ENCODE results near the gene C6orf132.

Gene C6orf132

DNA sequence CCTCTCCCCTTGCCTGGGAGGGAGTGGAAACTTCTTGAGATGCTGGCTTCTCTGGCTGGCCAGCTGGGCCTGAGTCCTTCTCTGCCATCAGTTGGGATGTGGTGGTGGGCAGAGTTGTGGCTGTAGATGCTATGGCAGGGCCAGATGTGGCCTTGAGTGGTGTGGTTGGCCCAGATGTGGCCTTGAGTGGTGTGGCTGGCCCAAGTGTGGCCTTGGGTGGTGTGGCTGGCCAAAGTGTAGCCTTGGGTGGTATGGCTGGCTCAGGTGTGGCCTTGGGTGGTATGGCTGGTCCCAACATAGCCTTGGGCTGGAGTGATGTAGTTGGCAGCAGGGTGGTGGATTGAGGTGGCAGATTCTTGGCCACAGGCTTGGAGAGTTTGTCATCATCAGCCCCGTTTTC is 36.7 kb downstream of the C6orf132 start:
- in situ Hi-C loops (cut with MboI; ENCODE audit: low sequenced_read_pairs): no loop called here

- in situ Hi-C loops (cut with MboI; ENCODE audit: low sequenced_read_pairs): no loop called here
Measured at GRCh38 chr6:42105156-42105648, 37.2 kb downstream of the C6orf132 start.

- in situ Hi-C loops (cut with MboI; ENCODE audit: low sequenced_read_pairs): no loop called here
Measured at GRCh38 chr6:42104804-42105125, 37.7 kb downstream of the C6orf132 start.

DNA sequence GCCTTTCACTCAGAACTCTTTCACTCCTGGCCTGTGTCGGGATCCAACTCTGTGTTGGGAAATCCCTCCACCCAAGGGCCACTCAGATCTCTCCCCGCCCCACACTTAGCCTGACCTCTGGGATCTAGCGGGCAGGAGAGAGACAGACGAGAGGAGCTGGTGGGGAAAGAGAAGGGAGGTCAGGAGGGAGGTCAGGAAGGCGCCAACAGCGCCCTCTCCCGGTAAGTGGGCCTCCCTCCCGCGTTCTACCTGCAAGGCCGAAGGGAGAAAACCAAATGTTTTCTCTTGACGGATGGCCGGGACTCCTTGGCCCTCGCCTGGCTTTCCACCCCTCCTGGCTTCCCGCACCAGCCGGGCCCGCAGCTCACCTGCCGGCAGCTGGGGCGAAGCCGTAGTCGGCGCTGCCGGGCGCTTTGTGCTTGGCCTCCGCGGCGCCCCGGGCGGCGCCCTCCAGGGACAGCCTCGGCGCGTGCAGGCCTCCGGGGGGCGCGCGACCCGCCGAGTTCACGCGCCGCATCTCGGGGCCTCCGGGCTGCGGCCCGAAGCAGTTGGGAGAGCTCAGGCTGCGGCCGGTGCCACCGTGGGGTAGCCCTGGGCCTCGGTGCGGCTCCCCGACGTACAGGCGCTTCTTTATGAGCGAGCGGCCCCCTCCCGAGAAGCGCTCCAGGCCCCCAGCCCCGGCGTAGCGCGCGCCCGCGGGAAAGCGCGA is 38.2 kb downstream of the C6orf132 start:
- in situ Hi-C loops (cut with MboI; ENCODE audit: low sequenced_read_pairs): no loop called here

- in situ Hi-C loops (cut with MboI; ENCODE audit: low sequenced_read_pairs): no loop called here
Measured at GRCh38 chr6:42103753-42104094, 38.7 kb downstream of the C6orf132 start.

- in situ Hi-C loops (cut with MboI; ENCODE audit: low sequenced_read_pairs): no loop called here
Measured at GRCh38 chr6:42103216-42103615, 39.2 kb downstream of the C6orf132 start.

DNA sequence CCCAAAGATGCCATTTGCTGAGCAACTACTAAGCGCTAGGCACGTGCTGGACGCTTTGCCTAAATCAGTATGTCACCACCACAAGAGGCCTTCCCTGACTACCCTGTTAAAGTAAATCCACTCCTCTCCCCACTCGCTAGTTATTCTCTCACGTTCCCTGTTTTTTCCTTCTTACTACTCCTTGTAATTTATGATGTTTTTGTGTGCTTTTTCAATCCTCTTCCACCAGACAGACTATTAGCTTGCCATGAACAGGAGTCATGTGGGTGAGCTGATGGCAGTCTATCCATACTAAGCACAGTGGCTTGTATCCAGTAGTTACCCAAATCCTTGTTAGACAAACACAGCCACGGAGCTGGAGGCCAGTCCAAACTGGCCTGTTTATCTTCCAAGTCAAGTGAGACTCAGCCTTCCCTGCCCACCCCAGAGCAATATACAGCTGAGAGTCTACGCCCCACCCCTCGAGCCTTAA is 41.2 kb downstream of the C6orf132 start:
- in situ Hi-C loops (cut with MboI; ENCODE audit: low sequenced_read_pairs): no loop called here

DNA sequence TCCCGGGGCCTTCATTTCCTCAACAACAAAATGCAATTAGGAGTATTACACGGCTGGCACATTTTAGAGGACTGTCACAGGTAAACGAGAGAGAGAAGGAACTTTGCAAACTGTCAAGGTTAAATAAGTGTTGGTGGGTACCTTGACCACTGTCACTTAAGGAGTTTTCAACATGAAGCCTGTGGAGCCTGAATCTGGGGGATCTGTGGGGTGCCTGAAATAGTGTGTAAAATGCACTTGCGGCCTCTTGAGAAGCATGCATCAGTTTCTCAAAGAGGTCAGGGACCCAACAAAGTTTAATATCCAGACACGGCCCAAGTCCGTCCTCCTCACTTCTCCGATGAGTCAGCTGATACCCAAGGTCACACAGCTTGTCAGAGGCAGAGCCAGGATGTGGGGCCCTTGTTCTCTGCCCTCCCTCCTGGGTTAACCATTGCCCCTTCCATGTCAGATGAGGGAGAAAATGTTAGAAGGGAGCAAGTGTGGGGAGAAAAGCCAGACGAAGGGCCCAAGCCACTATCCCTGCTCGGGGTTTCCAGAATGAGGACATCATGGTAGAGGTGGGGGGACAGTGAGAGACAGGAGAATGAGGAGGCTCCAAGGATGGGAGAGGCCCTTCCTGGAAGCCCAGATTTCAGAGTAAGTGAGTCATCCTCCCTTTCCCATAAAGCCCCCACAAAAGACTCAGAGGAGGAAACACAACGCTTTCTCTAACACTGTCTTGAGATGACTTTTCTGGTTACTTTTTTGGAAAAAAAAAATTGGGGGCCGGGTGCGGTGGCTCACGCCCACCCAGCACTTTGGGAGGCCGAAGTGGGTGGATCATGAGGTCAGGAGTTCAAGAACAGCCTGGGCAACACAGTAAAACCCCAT is 42.2 kb downstream of the C6orf132 start:
- in situ Hi-C loops (cut with MboI; ENCODE audit: low sequenced_read_pairs): no loop called here

- in situ Hi-C loops (cut with MboI; ENCODE audit: low sequenced_read_pairs): no loop called here
Measured at GRCh38 chr6:42099340-42100028, 42.9 kb downstream of the C6orf132 start.

GRCh38 chr6:42095776-42096541 is 46.5 kb downstream of the C6orf132 start:
- in situ Hi-C loops (cut with MboI; ENCODE audit: low sequenced_read_pairs): no loop called here

- in situ Hi-C loops (cut with MboI; ENCODE audit: low sequenced_read_pairs): no loop called here
Measured at GRCh38 chr6:42095094-42095493, 47.3 kb downstream of the C6orf132 start.

- in situ Hi-C loops (cut with MboI; ENCODE audit: low sequenced_read_pairs): no loop called here
Measured at GRCh38 chr6:42093582-42094329, 48.7 kb downstream of the C6orf132 start.

DNA sequence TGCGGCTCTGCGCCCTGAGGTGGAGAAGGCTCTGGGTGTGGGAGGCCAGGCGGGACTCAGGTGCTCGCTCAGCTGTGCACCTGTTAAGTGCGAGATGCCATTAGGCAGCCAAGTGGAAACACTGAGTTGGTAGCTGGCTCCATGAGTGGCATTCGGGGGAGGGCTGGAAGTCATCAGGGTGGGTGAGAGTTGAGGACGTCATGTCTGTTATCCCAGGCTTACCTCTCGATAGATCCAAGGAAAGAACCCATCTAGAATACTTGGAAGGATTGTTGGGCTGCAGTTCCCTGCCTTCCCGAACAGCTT is 50.7 kb downstream of the C6orf132 start:
- in situ Hi-C loops (cut with MboI; ENCODE audit: low sequenced_read_pairs): no loop called here

GRCh38 chr6:42090819-42091717 is 51.4 kb downstream of the C6orf132 start:
- in situ Hi-C loops (cut with MboI; ENCODE audit: low sequenced_read_pairs): no loop called here

GRCh38 chr6:42088101-42088591 is 54.3 kb downstream of the C6orf132 start:
- in situ Hi-C loops (cut with MboI; ENCODE audit: low sequenced_read_pairs): no loop called here

GRCh38 chr6:42086046-42087035 is 56.1 kb downstream of the C6orf132 start:
- in situ Hi-C loops (cut with MboI; ENCODE audit: low sequenced_read_pairs): no loop called here

DNA sequence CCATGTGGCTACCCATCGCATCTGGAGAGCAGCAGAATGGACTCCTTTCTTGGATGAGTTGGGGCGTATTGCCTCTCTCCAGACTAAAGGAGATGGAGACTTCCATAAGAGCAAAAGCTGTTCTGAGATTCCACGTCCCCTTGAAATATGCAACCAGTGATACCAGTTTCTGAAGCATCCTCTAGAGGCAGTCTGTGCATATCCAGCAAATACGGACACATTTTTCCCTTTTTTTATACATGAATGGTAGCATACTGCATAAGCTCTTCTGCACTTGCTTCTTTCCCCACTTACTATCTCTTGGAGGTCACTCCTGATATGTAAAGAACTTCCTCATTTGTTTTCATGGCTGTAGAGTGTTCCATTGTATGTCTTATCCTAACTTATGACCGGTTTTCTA is 57.5 kb downstream of the C6orf132 start:
- in situ Hi-C loops (cut with MboI; ENCODE audit: low sequenced_read_pairs): no loop called here

GRCh38 chr6:42083530-42083929 is 58.9 kb downstream of the C6orf132 start:
- in situ Hi-C loops (cut with MboI; ENCODE audit: low sequenced_read_pairs): no loop called here

Data from HL-60/S4 treated with phorbol 12-myristate 13-acetate at 8.2 ng/mL for 4 days and 3 days (cell line).